K562 (cell line): ENCODE results near the gene PTGIS. TPM values are rescaled to one million over a fixed set of nuclear protein-coding genes. Genes with fewer than 3 reads are reported as not detected.

Experiments
- ATAC-seq: fragments of 200-7000 bp; cut with Tn5 transposase; 3 replicates; pipeline ENCODE4 v1.9.1; 2020; ENCODE audit warnings: moderate library complexity
- BruUV-seq: library from RNA; stranded (reverse); fragments of 400-500 nt; replicated peaks from 2 replicates; lab custom pipeline; 2021; lab: Mats Ljungman, UMichigan
- CTCF ChIA-PET: fragments of 300-600 bp; formaldehyde crosslinking; extraction: SDS; loops from one replicate; lab custom pipeline; 2021; ENCODE audit warnings: low intra/inter-chr PET ratio; lab: Yijun Ruan, JAX
- POLR2A ChIA-PET: fragments of 300-600, 350-650 bp; sonication (Branson Sonifier 250); formaldehyde crosslinking; extraction: SDS; loops from one replicate; lab custom pipeline; 2021; ENCODE audit warnings: antibody characterized with exemption, inconsistent platforms; lab: Yijun Ruan, JAX
- DNase-seq, 4 experiments: peaks; one replicate each; pipeline versions ENCODE4 v3.0.0 to v3.0.0-alpha.2; 2011 to 2018; ENCODE audit warnings: low spot score in 3 of 4, mixed read lengths in 3 of 4; ENCODE audit errors: extremely low read depth in 1 of 4
- FAIRE-seq: peaks from 2 replicates; lab custom pipeline; 2011; peaks lifted over from hg19 to GRCh38; lab: Jason Lieb, UNC
- H2AFZ ChIP-seq: 2 replicates; pipeline ENCODE4 v1.6.0; 2011; ENCODE audit warnings: low read depth, low read length, control low read depth, inconsistent platforms
- H3K27ac ChIP-seq: fragments of 200-600 bp; 3 replicates; pipeline ENCODE4 v1.8.0; 2011; ENCODE audit warnings: low read depth, mild to moderate bottlenecking, control low read depth, inconsistent platforms, low read length, moderate library complexity, mixed read lengths; ENCODE audit errors: extremely low read depth
- H3K27me3 ChIP-seq, 2 experiments: fragments of 300-600 bp in 1 of 2; 2 replicates in 1 of 2; 3 replicates in 1 of 2; pipeline versions ENCODE4 v1.6.0 to v1.8.0; 2011; ENCODE audit warnings: inconsistent platforms in 2 of 2, low read length in 2 of 2, mild to moderate bottlenecking in 1 of 2, mixed read lengths in 1 of 2, moderate library complexity in 1 of 2; ENCODE audit not compliant: control insufficient read depth in 2 of 2, insufficient read depth in 2 of 2
- H3K36me3 ChIP-seq: fragments of 300-600 bp; 3 replicates; pipeline ENCODE4 v1.8.0; 2011; ENCODE audit warnings: mild to moderate bottlenecking, low read length, inconsistent platforms; ENCODE audit not compliant: control insufficient read depth, insufficient read depth
- H3K4me1 ChIP-seq, 2 experiments: fragments of 200-600 bp in 1 of 2; replicated peaks in 1 of 2; 2 replicates in 1 of 2; 3 replicates in 1 of 2; pipeline versions ENCODE4 v1.5.1 to v1.8.0; 2011; ENCODE audit warnings: inconsistent platforms in 2 of 2, low read length in 2 of 2, mild to moderate bottlenecking in 1 of 2, mixed read lengths in 1 of 2, moderate library complexity in 1 of 2; ENCODE audit not compliant: control insufficient read depth in 2 of 2, insufficient read depth in 2 of 2
- H3K4me2 ChIP-seq: 2 replicates; pipeline ENCODE4 v1.6.1; 2011; ENCODE audit warnings: low read length, control low read depth, inconsistent platforms, mixed read lengths; ENCODE audit not compliant: insufficient read depth
- H3K4me3 ChIP-seq: fragments of 200-600 bp; sonication (generic), shearing (Covaris generic); 2 replicates; pipeline ENCODE4 v1.5.1; 2016; ENCODE audit warnings: control low read depth, inconsistent platforms
- H3K79me2 ChIP-seq: fragments of 200-600 bp; 3 replicates; pipeline ENCODE4 v1.8.0; 2011; ENCODE audit warnings: low read length, inconsistent platforms; ENCODE audit not compliant: control insufficient read depth, insufficient read depth
- H3K9ac ChIP-seq, 2 experiments: 2 replicates each; pipeline versions ENCODE4 v1.6.0 to v1.6.1; 2011; ENCODE audit warnings: low read depth in 2 of 2, low read length in 2 of 2, control low read depth in 1 of 2, inconsistent platforms in 1 of 2, mild to moderate bottlenecking in 1 of 2, mixed read lengths in 1 of 2; ENCODE audit not compliant: insufficient read depth in 1 of 2
- H3K9me1 ChIP-seq: one replicate; pipeline ENCODE4 v1.6.0; 2011; ENCODE audit warnings: inconsistent platforms, mild to moderate bottlenecking, low read length, moderate library complexity; ENCODE audit not compliant: control insufficient read depth, insufficient read depth
- H3K9me3 ChIP-seq: replicated peaks from 2 replicates; pipeline ENCODE4 v1.5.1; 2011; ENCODE audit warnings: low read depth, low read length, inconsistent platforms; ENCODE audit not compliant: control insufficient read depth, insufficient read depth
- H4K20me1 ChIP-seq: replicated peaks from 2 replicates; pipeline ENCODE4 v1.6.1; 2011; ENCODE audit warnings: low read length, inconsistent platforms, mixed read lengths; ENCODE audit not compliant: control insufficient read depth, insufficient read depth
- ARID1B ChIP-seq: fragments of 450-650 bp; IDR thresholded peaks from 2 replicates; pipeline ENCODE4 v1.6.1; 2016; ENCODE audit warnings: antibody characterized with exemption, mild to moderate bottlenecking, inconsistent platforms
- CAMTA2 ChIP-seq: fragments of 250-450 bp; sonication (Bioruptor Pico); conservative IDR thresholded peaks from 2 replicates; pipeline ENCODE4 v1.5.1; 2022
- CCAR2 ChIP-seq: fragments of 200-400 bp; formaldehyde crosslinking; IDR thresholded peaks from 2 replicates; pipeline ENCODE4 v1.6.1; 2017; ENCODE audit warnings: mild to moderate bottlenecking, low read depth, low read length
- FOXK2 ChIP-seq, 2 experiments: fragments of 450-650 bp; IDR thresholded peaks in 1 of 2; conservative IDR thresholded peaks in 1 of 2; 2 replicates each; pipeline ENCODE4 v1.6.1; 2016; ENCODE audit warnings: low read depth in 2 of 2, mild to moderate bottlenecking in 1 of 2
- FUS ChIP-seq: fragments of 200-400 bp; formaldehyde crosslinking; optimal IDR thresholded peaks from 2 replicates; pipeline ENCODE3; 2017; ENCODE audit warnings: low read depth, low read length
- MEF2D ChIP-seq: conservative IDR thresholded peaks from 2 replicates; pipeline ENCODE4 v1.6.1; 2016; ENCODE audit warnings: low read depth, missing genetic modification characterization, missing compliant biosample characterization
- MIER1 ChIP-seq: fragments of 450-650 bp; IDR thresholded peaks from 2 replicates; pipeline ENCODE4 v1.6.1; 2016; ENCODE audit warnings: antibody characterized with exemption, mild to moderate bottlenecking, low read depth
- SAFB ChIP-seq: fragments of 200-400 bp; formaldehyde crosslinking; IDR thresholded peaks from 2 replicates; pipeline ENCODE4 v1.6.1; 2017; ENCODE audit warnings: low read depth, low read length, borderline replicate concordance
- YBX1 ChIP-seq: fragments of 450-650 bp; IDR thresholded peaks from 2 replicates; pipeline ENCODE4 v1.7.1; 2016; ENCODE audit warnings: mild to moderate bottlenecking
- ZNF316 ChIP-seq: fragments of 450-650 bp; IDR thresholded peaks from 2 replicates; pipeline ENCODE4 v1.6.1; 2016
- ZNF551 ChIP-seq: fragments of 250-450 bp; sonication (Bioruptor Pico); IDR thresholded peaks from 2 replicates; pipeline ENCODE4 v1.5.0; 2021; ENCODE audit warnings: mild to moderate bottlenecking, moderate library complexity
- ZSCAN32 ChIP-seq: fragments of 450-650 bp; formaldehyde crosslinking; IDR thresholded peaks from 2 replicates; pipeline ENCODE4 v1.4.0; 2020; ENCODE audit warnings: mild to moderate bottlenecking, moderate library complexity
- WGBS: fragments of 100-300 bp; shearing (Covaris generic); methylation state at CpG from one replicate; pipeline ENCODE4 v1.1.6; 2016; ENCODE audit warnings: low coverage, mixed read lengths; ENCODE audit not compliant: insufficient coverage; ENCODE audit errors: missing lambda C conversion rate; 5-methylcytosine and 5-hydroxymethylcytosine counted together
- in situ Hi-C: fragments of 300-500 bp; cut with MboI; formaldehyde crosslinking; loops from 4 replicates; pipeline ENCODE4 v1.15.0; 2018; ENCODE audit warnings: inconsistent platforms, mixed read lengths
- intact Hi-C: fragments of 100-400 bp; cut with micrococcal nuclease; formaldehyde crosslinking; loops from 2 replicates; pipeline ENCODE4 v1.14.2; 2022
- polyA plus RNA-seq, 8 experiments: library from polyadenylated mRNA; depleted of rRNA in 4 of 8; stranded (reverse) in 5 of 8; unstranded in 3 of 8; fragments of >200 nt; fragmentation: Nextera tagmentation in 2 of 8; fragmentation: Illumina TruSeq in 1 of 8; extraction: Ambion mirVana in 2 of 8; extraction: Trizol in 1 of 8; gene quantifications; 2 replicates each; pipeline versions ENCODE4 v1.2.1 to v1.2.3, GENCODE V29; 2011 to 2014; ENCODE audit warnings: inconsistent platforms in 1 of 8, missing spikeins in 1 of 8
- total RNA-seq, 7 experiments: library from RNA; depleted of rRNA in 6 of 7; stranded (reverse); fragments of >200 nt in 6 of 7; fragmentation: Illumina TruSeq in 2 of 7; extraction: Trizol in 2 of 7; gene quantifications; 2 replicates each; pipeline versions ENCODE4 v1.2.1 to v1.2.3, GENCODE V29; 2011 to 2021; ENCODE audit warnings: low replicate concordance in 1 of 7
- TF ChIP-seq, protein P1 (sequence below): sonication (generic); formaldehyde crosslinking; IDR thresholded peaks from 2 replicates; pipeline ENCODE4 v1.8.1; 2022; ENCODE audit warnings: missing genetic modification reagents

PTGIS gene
- total and polyA plus RNA-seq, 9 of the 15 experiments (the other 6 are each of a cell fraction or from before 2014, with no cell fraction given), result not detected

DNA sequence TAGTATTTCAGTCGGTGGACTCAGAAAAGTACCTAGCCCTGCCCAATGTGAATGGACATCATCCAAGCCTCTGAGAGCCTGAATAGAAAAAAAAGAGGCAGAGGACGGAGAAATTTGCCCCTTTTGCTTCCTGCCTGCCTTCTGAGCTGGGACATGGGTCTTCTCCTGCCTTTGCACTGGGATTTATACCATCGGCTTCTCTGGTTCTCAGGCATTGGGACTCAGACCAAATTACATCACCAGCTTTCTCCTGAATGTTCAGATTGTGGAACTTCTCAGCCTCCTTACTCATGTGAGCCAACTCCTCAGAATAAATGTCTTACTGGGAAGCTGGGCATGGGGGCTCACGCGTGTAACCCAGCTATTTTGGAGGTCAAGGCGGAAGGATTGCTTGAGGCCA, 105.3 kb downstream of the PTGIS start:
- DNase-seq, result no peak
- in situ Hi-C loops, result no loop called here
- H3K27me3 ChIP-seq, result peaks cover 11 to 44% of the 10 kb centered on the region in 2 experiments; a peak in 3 of 5 replicates
- H3K4me3 ChIP-seq, result no peak overlapping the region
- H3K79me2 ChIP-seq, result no peaks in the 10 kb centered on the region
- POLR2A ChIA-PET, result interaction anchor here (0.7 to 1.1 kb wide), 2 partner anchors 9 to 33 kb away, joined by 3 to 4 read pairs; no protein-coding TSS in a partner anchor
- H3K36me3 ChIP-seq, result no peaks in the 10 kb centered on the region
- no peak for FAIRE-seq
- no peak for TF ChIP-seq ZNF551
- TF ChIP-seq FUS, result no peak
- no peak for TF ChIP-seq ZSCAN32
- TF ChIP-seq FOXK2 (conservative IDR thresholded peaks at IDR 0.05 in 1 of 2, IDR thresholded peaks at IDR 0.05 in 1 of 2; ENCODE audit: low read depth in 2 of 2), result no peak
- TF ChIP-seq MIER1, result no peak
- TF ChIP-seq CAMTA2 (CRISPR knock-in tag), result no peak
- no peak for TF ChIP-seq YBX1
- TF ChIP-seq MEF2D (tag), result no peak
- no peak for TF ChIP-seq SAFB
- no peak for TF ChIP-seq ZNF316
- TF ChIP-seq, protein P1, sequence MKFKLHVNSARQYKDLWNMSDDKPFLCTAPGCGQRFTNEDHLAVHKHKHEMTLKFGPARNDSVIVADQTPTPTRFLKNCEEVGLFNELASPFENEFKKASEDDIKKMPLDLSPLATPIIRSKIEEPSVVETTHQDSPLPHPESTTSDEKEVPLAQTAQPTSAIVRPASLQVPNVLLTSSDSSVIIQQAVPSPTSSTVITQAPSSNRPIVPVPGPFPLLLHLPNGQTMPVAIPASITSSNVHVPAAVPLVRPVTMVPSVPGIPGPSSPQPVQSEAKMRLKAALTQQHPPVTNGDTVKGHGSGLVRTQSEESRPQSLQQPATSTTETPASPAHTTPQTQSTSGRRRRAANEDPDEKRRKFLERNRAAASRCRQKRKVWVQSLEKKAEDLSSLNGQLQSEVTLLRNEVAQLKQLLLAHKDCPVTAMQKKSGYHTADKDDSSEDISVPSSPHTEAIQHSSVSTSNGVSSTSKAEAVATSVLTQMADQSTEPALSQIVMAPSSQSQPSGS (CRISPR knock-in tag), result no peak
- no peak for TF ChIP-seq ARID1B
- no peak for TF ChIP-seq CCAR2
- no peak overlapping the region for H3K27ac ChIP-seq
- ATAC-seq, result no peak
- H3K4me1 ChIP-seq, result no peaks in the 10 kb centered on the region
- intact Hi-C loops, result no loop called here
- H3K9me1 ChIP-seq, result no peaks in the 10 kb centered on the region
- H3K9ac ChIP-seq, result no peak overlapping the region
- H2AFZ ChIP-seq, result no peak overlapping the region
- WGBS, result 0% methylated on average over 6 of the region's 6 CpGs
- CTCF ChIA-PET, result no interaction called here
- H3K9me3 ChIP-seq, result no peaks in the 10 kb centered on the region
- no peak overlapping the region for H3K4me2 ChIP-seq
- H4K20me1 ChIP-seq, result no peaks in the 10 kb centered on the region
- no TSS peak for BruUV-seq
